ENCODE results near the gene DDX50. TPM values are rescaled to one million over a fixed set of nuclear protein-coding genes. Genes with fewer than 3 reads are reported as not detected.

The DDX50 gene
- total and polyA plus RNA-seq, 11 donors: 7.4 to 26.9 (median 20.1) TPM

DNA sequence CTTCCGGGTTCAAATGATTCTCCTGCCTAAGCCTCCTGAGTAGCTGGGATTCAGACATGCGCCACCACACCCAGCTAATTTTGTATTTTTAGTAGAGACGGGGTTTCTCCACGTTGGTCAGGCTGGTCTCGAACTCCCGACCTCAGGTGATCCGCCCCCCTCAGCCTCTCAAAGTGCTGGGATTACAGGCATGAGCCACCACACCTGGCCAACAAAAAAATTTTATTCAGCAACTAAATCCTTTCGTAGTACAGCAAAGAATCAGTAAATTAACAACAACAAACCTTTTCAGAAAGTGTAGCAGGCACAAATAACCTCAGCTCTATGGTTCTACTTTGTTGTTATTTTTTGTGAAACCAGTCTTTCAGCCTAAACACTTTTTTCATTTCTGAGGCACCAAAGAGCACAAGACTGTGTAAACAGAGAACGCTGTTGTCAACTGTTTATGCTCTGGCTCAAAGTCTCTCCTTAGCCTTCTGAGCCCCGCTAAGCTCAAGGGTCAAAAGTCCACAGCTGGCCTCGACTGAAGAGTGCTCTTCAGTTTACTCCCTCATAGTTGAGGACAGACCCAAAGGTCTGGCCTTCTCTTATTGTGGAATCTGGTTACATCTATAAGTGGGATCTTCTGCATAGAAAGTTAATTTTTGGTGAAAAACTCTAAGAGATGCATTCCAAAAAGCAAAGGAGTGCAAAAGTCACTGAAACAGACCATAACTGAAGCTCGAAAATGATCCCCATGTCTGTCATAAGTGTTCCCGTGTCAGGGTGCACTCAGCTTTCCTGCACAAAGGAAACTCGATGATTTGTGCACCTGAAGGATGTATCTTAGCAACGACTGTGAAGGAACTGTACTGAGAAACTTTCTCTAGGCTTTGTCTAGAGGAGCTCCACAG is 24.6 kb upstream of the DDX50 start:
- Histone ChIP-seq H3K4me1 (peaks cover 0 to 7% (median 1%) of the 10 kb centered on the region in 12 donors), H3K27ac (no peak overlapping the region), H3K4me3 (no peak overlapping the region), H3K36me3 (no peaks in the 10 kb centered on the region), H3K27me3 (no peaks in the 10 kb centered on the region), H3K9me3 (no peaks in the 10 kb centered on the region)
- no peak for ATAC-seq
- intact Hi-C loops (cut with DNase I): no loop called here
- 70 to 80% (median 74%) methylated on average over 15 of the region's 15 CpGs for WGBS, 4 donors
- DNase-seq: no peak
- TF ChIP-seq POLR2A (IDR thresholded peaks at IDR 0.05) (no peak), CTCF (IDR thresholded peaks at IDR 0.05) (no peak)

- intact Hi-C loops (cut with DNase I): no loop called here
- Histone ChIP-seq H3K4me1 (no peaks in the 10 kb centered on the region), H3K27ac (no peak overlapping the region), H3K9me3 (no peaks in the 10 kb centered on the region), H3K36me3 (no peaks in the 10 kb centered on the region), H3K4me3 (no peak overlapping the region), H3K27me3 (no peaks in the 10 kb centered on the region)
- ATAC-seq (no peak), DNase-seq (no peak)
- WGBS, 4 donors: 81 to 98% (median 95%) methylated on average over 1 of the region's 1 CpG
- TF ChIP-seq CTCF (IDR thresholded peaks at IDR 0.05) (no peak), POLR2A (IDR thresholded peaks at IDR 0.05) (no peak)
Observed at GRCh38 chr10:68877482-68878110, 23.5 kb upstream of the DDX50 start.

- Histone ChIP-seq H3K4me1 (no peaks in the 10 kb centered on the region), H3K4me3 (no peak overlapping the region), H3K9me3 (no peaks in the 10 kb centered on the region), H3K27me3 (no peaks in the 10 kb centered on the region), H3K27ac (no peak overlapping the region), H3K36me3 (no peaks in the 10 kb centered on the region)
- ATAC-seq: no peak
- no peak for DNase-seq
- no peak for TF ChIP-seq CTCF (IDR thresholded peaks at IDR 0.05)
- no peak for TF ChIP-seq POLR2A (IDR thresholded peaks at IDR 0.05)
- intact Hi-C loops (cut with DNase I): no loop called here
Observed at GRCh38 chr10:68878496-68878895, 22.6 kb upstream of the DDX50 start.

GRCh38 chr10:68879628-68880027 is 21.5 kb upstream of the DDX50 start:
- DNase-seq (no peak), ATAC-seq (no peak)
- H3K4me3 ChIP-seq: no peak overlapping the region
- H3K36me3 ChIP-seq: no peaks in the 10 kb centered on the region
- no peaks in the 10 kb centered on the region for H3K9me3 ChIP-seq
- TF ChIP-seq CTCF (IDR thresholded peaks at IDR 0.05) (no peak), POLR2A (IDR thresholded peaks at IDR 0.05) (no peak)
- H3K27ac ChIP-seq: no peak overlapping the region
- no peaks in the 10 kb centered on the region for H3K4me1 ChIP-seq
- 88 to 97% (median 92%) methylated on average over 2 of the region's 2 CpGs for WGBS, 4 donors
- H3K27me3 ChIP-seq: no peaks in the 10 kb centered on the region
- intact Hi-C loops (cut with DNase I): no loop called here

All from heart left ventricle (tissue), 16 donors.